ENCODE data around the gene DIS3L2. TPM values are rescaled to one million over a fixed set of nuclear protein-coding genes. Genes with fewer than 3 reads are reported as not detected.

The DIS3L2 gene
- total and polyA plus RNA-seq, 10 donors = 9.1 to 59.8 (median 35.4) TPM

- H3K36me3 ChIP-seq = peaks cover 0 to 58% (median 17%) of the 10 kb centered on the region in 6 donors
- TF ChIP-seq CTCF (IDR thresholded peaks at IDR 0.05 in 8 of 11, conservative IDR thresholded peaks at IDR 0.05 in 3 of 11) (no peak), POLR2AphosphoS5 (IDR thresholded peaks at IDR 0.05) (no peak), POLR2A (IDR thresholded peaks at IDR 0.05) (no peak)
- no peak for DNase-seq
- no peaks in the 10 kb centered on the region for H3K27me3 ChIP-seq (replicated peaks in 1 of 7)
- H3K4me3 ChIP-seq = no peak overlapping the region
- WGBS, 5 donors = 89 to 93% (median 91%) methylated on average over 5 of the region's 5 CpGs
- H3K27ac ChIP-seq = no peak overlapping the region
- no peaks in the 10 kb centered on the region for H3K9me3 ChIP-seq
- intact Hi-C loops (cut with DNase I; ENCODE audit: low total_unique reads) = no loop called here
- no peaks in the 10 kb centered on the region for H3K4me1 ChIP-seq
Observed at GRCh38 chr2:232250246-232251175, 289.0 kb downstream of the DIS3L2 start.

GRCh38 chr2:232255033-232255432, 293.5 kb downstream of the DIS3L2 start:
- no peak overlapping the region for H3K27ac ChIP-seq
- no peak for DNase-seq
- no peaks in the 10 kb centered on the region for H3K9me3 ChIP-seq
- TF ChIP-seq CTCF (IDR thresholded peaks at IDR 0.05 in 8 of 11, conservative IDR thresholded peaks at IDR 0.05 in 3 of 11) (no peak), POLR2A (IDR thresholded peaks at IDR 0.05) (no peak), POLR2AphosphoS5 (IDR thresholded peaks at IDR 0.05) (no peak)
- 92 to 98% (median 96%) methylated on average over 5 of the region's 5 CpGs for WGBS, 5 donors
- H3K27me3 ChIP-seq (replicated peaks in 1 of 7) = no peaks in the 10 kb centered on the region
- intact Hi-C loops (cut with DNase I; ENCODE audit: low total_unique reads) = no loop called here
- H3K4me3 ChIP-seq = no peak overlapping the region
- H3K4me1 ChIP-seq = peaks cover 0 to 11% (median 2%) of the 10 kb centered on the region in 6 donors
- H3K36me3 ChIP-seq = peaks cover 0 to 63% (median 12%) of the 10 kb centered on the region in 6 donors

GRCh38 chr2:232260075-232260474, 298.6 kb downstream of the DIS3L2 start:
- H3K27me3 ChIP-seq (replicated peaks in 1 of 7) = no peaks in the 10 kb centered on the region
- H3K4me3 ChIP-seq = no peak overlapping the region

More at GRCh38 chr2:232260075-232260474, 298.6 kb downstream of the DIS3L2 start:
- 33 to 65% (median 39%) methylated on average over 3 of the region's 3 CpGs for WGBS, 5 donors
- Histone ChIP-seq H3K4me1 (peaks cover 0 to 11% (median 2%) of the 10 kb centered on the region in 6 donors), H3K9me3 (no peaks in the 10 kb centered on the region), H3K27ac (no peak overlapping the region), H3K36me3 (peaks cover 0 to 76% (median 21%) of the 10 kb centered on the region in 6 donors)
- TF ChIP-seq POLR2A (IDR thresholded peaks at IDR 0.05) = no peak
- TF ChIP-seq POLR2AphosphoS5 (IDR thresholded peaks at IDR 0.05) = no peak
- no peak for TF ChIP-seq CTCF (IDR thresholded peaks at IDR 0.05 in 8 of 11, conservative IDR thresholded peaks at IDR 0.05 in 3 of 11)
- DNase-seq = no peak
- intact Hi-C loops (cut with DNase I; ENCODE audit: low total_unique reads) = no loop called here
